Measurements from ENCODE around the gene ELF1. TPM values are rescaled to one million over a fixed set of nuclear protein-coding genes. Genes with fewer than 3 reads are reported as not detected.
"Not testable (repeated sequence)": the region's sequence is repeated elsewhere in the genome, so short reads cannot be mapped to it uniquely, and the experiment has no call there.

The ELF1 gene
- total RNA-seq, 1 donor from 2014 or later, result 122 TPM

GRCh38 chr13:40982772-40983171, 36.3 kb downstream of the ELF1 start:
- no peak for DNase-seq (ENCODE audit: low read depth)

DNA sequence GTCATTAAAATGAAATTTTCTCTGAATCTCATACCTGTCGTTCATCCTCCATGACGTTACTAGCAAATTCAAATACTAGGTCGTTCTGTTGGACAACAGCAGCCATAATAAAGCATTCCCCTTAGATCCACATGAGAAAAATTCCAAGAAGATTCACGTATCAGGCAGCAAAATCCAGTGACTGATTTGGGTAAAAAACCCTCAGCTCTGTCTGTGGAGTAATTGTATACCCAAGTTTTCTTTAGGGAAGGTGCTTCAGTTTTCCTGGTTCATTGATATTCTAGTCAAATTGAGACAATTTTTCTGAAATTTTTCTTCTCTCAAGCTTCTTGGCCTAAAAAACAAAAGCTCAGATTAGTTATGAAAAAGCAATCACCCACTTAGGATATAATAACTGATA, 37.2 kb downstream of the ELF1 start:
- no peak for DNase-seq (ENCODE audit: low read depth)

- DNase-seq (ENCODE audit: low read depth), result no peak
These were observed 37.8 kb downstream of the ELF1 start for GRCh38 chr13:40981361-40981760.

DNA sequence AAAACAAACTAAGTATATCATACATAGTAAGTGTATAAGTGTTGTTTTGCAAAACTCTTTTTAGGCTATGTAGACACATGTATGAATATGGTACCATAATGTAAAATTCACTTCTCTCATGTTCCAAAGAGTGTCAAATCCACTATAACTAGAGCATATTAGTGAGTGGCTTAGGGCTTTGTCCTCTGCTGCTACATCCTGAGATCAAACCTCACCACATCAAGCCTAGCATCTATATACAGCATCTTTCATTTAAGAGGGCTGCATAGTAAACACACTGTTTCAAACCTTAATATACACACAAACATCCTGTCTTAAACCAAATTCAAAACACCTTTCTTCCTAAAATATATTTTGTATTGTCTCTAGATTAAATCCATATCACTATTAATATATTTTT, 38.7 kb downstream of the ELF1 start:
- DNase-seq (ENCODE audit: low read depth), result no peak

- DNase-seq (ENCODE audit: low read depth), result no peak
These were observed 39.9 kb downstream of the ELF1 start for GRCh38 chr13:40979232-40979631.

DNA sequence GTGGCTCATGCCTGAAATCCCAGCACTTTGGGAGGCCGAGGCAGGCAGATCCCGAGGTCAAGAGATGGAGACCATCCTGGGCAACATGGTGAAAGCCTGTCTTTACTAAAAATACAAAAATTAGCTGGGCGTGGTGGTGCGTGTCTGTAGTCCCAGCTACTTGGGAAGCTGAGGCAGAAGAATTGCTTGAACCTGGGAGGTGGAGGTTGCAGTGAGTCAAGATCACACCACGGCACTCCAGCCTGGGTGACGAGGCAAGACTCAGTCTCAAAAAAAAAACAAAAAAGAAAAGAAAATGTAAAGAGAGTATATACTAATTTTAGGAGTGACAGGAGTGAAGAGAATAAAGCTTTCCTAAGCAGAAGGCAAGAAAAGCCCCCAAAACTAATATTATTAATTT, 41.0 kb downstream of the ELF1 start:
- DNase-seq (ENCODE audit: low read depth), result not testable (repeated sequence)

DNA sequence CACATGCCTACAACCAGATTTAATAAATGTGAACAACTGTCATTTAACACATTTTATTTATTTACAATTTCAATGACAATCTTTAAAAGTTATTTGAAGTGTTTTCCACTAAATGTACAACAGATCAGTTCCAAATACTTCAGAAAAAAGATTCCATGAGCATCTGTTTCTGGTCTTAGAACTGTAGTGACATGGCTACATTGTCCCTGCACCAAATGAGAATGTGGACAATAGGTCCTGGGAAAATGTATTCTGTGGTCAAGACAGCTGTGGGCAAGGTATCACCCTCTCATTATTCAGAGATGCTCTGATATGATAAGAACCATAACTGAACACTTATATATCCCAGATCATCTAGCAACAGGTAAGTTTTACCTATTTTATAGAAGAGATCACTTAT, 43.7 kb downstream of the ELF1 start:
- no peak for DNase-seq (ENCODE audit: low read depth)

- peak; percentile 76 for DNase-seq (ENCODE audit: low read depth)
These were observed 44.4 kb downstream of the ELF1 start for GRCh38 chr13:40974460-40975407.

DNA sequence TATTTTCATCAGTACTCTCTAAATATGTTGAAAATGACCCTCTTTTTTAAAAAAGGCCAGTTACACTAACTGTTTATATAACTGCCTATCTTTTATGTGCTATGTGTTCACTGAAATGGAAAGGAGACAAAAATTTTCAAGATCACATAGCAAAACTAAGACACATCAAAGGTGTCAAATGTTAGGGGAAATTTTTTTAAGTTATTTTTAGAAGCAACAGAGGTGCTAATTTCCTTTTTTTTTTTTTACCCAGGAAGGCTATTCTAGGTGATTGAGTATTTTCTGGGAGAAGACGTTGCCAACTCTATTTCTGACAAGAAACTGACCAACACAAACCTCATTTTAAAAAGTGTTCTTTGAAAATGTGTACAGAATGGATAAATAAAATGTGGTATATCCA, 45.7 kb downstream of the ELF1 start:
- DNase-seq (ENCODE audit: low read depth), result no peak

- DNase-seq (ENCODE audit: low read depth), result no peak
These were observed 47.8 kb downstream of the ELF1 start for GRCh38 chr13:40971321-40971720.

DNA sequence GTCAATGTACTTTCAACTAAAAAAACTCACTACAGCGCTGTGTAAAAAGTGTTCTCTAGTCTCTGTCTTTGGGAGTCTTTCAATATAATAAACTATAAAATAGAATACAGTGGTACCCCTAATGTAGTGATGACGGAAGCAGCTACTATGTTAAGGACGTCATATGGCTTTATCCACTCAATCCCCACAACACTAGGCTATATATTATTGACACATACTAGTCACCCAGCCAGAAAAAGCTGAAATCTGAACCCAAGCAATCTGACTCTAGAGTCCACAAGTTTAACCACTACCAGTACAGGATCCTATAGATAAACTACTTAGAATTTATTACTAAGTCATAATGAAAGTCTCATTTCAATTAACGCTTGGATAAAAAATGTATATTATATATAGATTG, 48.3 kb downstream of the ELF1 start:
- no peak for DNase-seq (ENCODE audit: low read depth)

DNA sequence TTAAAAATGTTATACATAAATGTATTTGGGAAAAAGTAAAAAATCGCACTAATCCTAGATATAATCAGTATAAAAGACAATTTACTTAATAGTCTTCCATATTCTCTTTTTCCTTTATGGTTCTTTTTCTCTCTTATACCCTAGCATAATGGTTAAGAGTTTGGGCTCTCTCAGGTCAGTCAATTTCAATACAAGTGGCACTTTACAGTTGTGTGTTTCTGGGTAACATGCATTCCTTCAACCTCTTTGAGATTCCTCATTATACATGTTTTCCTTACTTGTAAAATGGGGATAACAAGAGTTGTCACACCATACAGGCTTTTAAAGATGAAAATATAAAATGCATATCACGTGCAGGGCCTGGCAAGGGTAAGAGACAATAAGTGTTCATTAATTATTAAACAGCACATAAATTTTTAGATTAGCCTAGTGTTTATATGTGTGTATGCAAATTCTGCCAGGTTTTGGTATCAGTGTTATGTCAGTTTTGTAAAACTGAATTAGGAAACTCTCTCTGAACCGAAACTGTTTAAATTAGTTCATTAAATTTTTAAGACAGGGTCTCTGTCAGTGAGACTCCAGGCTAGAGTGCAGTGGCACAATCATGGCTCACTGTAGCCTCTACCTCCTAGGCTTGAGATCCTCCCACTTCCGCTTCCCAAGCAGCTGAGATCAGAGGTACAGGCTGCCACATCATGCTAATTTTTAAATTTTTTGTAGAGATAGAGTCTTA, 49.8 kb downstream of the ELF1 start:
- no peak for DNase-seq (ENCODE audit: low read depth)

DNA sequence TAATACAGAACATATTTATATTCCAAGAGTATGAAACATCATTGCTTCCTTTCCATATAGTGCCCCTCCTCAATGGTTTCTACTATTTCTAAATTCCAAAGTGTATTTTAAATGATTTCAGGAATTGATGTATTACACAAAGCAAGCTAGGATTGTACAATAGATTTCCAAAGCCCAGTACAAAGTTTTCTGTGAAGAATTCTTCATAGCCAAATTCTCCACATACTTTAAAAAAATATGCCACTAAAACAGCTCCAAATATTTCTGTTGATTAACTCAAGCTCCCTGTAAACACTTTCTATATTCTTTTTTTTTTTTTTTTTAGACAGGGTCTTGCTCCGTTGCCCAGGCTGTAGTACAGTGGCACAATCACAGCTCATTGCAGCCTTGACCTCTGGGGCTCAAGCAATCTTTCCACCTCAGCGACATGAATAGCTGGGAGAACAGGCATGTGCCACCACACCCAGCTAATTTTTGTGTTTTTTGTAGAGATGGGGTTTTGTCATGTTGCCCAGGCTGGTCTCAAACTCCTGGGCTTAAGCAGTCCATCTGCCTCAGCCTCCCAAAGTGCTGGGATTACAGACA, 50.6 kb downstream of the ELF1 start:
- no peak for DNase-seq (ENCODE audit: low read depth)

DNA sequence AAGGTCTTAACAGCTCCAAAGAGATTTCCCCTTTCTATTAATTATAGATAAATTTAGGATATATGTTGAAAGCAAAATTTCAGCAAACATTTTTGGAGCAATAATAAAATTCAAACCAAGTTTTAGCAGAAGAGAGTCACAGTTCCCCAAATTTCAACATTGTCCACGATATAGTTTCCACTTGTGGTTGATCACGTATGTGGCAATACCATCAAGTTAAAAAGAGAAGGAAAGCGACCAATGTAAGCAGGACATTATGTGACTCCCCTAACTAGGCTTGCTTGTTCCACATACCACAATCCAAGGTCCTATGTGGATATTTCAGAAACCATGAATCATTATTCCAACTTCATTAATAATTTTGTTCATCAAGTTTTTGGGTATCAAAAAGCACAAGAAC, 52.8 kb downstream of the ELF1 start:
- no peak for DNase-seq (ENCODE audit: low read depth)

DNA sequence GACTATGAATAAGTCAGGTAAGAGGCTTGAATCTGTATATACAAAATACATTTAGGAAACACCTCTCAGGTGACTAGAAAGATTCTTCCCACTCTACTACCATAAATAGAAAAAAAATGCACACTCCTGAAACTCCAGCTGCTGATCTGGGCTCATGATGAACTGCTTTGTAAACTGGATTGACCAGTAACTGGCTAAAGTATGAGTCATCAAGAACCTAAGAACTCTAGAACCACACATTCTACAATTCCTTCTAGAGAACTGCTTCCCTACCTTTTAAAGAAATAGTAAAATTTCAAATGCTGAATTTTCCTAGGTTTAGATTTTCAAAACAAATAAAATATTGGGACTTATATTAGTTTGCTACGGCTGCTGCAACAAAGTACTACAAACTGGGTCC, 55.2 kb downstream of the ELF1 start:
- DNase-seq (ENCODE audit: low read depth), result peak; percentile 90

- DNase-seq (ENCODE audit: low read depth), result no peak
These were observed 57.3 kb downstream of the ELF1 start for GRCh38 chr13:40961826-40962225.

DNA sequence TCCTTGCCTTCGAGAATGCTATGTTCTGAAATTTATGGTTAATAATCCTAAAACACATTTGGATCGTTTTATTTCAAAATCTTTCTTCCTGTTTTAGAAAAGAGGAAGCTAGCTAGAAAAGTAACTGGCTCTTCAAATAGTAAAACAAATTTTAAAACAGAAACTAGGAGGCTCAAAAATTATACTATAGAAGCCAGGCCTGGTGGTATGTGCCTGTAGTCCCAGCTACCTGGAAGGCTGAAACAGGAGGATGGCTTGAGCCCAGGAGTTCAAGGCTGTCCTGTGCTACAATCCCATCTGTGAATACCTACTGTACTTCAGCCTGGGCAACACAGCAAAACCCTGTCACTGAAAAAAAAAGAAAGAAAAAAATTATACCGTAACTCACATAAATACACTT, 57.9 kb downstream of the ELF1 start:
- DNase-seq (ENCODE audit: low read depth), result no peak

DNA sequence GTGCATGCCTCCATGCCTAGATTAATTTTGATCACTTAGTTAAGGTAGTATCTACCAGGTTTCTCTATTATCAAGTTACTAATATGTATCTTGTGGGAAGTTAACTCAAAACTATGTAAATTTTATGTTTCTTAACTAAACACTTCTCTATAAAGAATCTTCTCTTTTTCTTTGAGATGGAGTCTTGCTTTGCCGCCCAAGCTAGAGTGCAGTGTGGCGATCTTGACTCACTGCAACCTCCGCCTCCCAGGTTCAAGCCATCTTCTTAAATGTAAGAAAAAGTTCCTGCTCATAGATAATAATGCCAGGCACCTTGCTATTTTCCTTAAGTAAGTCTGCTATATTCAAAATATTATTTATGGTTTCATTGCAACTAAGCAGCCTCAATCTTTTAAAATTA, 58.4 kb downstream of the ELF1 start:
- no peak for DNase-seq (ENCODE audit: low read depth)

DNA sequence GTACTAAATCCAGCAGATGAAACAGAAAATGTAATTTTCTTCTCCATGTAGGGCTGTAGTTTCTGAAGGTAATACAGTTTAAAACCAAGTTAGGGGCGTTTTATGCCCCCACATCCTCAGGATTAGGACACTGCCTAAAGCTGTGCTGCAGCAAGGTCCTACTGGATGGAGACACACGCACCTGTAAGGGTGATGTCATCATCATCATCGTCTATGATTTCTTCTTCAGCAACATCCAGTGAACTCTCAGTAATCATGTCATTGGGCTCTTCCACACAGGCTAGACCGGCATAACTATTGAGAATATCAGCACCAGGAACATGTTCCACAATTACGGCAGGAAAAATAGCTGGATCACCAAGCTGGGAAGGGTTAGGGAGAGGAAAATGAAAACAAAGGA, 60.5 kb downstream of the ELF1 start:
- DNase-seq (ENCODE audit: low read depth), result no peak

- no peak for DNase-seq (ENCODE audit: low read depth)
These were observed 72.6 kb downstream of the ELF1 start for GRCh38 chr13:40946485-40946884.

DNA sequence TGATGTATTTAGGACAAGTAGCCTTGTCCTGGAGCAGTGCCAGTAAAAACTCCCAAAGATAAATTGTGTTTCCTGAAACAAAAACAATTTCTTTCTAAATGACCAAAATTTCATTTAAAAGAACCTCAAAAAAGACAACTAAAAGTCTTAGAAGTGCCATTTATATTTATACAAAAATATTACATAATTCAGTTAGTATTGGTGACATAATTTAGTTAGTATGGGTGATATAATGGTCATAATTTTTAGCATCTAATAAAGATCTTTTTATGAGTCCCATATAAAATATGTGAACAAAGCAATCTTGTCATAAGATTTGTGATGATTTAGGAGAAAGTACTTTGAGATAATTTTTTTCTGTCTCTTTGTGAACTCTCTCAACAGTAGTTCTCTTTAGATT, 76.0 kb downstream of the ELF1 start:
- DNase-seq (ENCODE audit: low read depth), result no peak

DNA sequence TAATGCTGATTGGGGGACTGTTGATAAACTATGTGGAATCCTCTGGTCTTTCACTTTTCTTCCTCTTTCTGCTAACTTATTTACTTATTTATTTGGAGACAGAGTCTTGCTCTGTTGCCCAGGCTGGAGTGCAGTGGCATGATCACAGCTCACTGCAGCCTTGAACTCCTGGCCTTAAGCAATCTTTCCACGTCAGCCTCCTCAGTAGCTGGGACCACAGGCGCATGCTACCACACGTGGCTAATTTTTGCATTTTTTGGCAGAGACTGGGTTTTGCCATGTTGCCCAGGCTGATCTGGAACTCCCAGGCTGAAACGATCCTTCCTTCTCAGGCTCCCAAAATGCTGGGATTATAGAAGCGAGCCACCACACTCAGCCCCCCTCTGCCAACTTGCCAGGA, 77.5 kb downstream of the ELF1 start:
- no peak for DNase-seq (ENCODE audit: low read depth)

- DNase-seq (ENCODE audit: low read depth), result no peak
These were observed 78.3 kb downstream of the ELF1 start for GRCh38 chr13:40940841-40941240.
